Activated CD4-positive, CD25-positive, alpha-beta regulatory T cell treated with anti-CD3 and anti-CD28 coated beads, Interleukin-2, amount 50 U/mL, for 72 hours (primary cell): ENCODE measurements around the gene CXCR6.

Experiments used
- DNase-seq: peaks from one replicate; pipeline ENCODE4 v3.0.0; 2021

Gene CXCR6

DNA sequence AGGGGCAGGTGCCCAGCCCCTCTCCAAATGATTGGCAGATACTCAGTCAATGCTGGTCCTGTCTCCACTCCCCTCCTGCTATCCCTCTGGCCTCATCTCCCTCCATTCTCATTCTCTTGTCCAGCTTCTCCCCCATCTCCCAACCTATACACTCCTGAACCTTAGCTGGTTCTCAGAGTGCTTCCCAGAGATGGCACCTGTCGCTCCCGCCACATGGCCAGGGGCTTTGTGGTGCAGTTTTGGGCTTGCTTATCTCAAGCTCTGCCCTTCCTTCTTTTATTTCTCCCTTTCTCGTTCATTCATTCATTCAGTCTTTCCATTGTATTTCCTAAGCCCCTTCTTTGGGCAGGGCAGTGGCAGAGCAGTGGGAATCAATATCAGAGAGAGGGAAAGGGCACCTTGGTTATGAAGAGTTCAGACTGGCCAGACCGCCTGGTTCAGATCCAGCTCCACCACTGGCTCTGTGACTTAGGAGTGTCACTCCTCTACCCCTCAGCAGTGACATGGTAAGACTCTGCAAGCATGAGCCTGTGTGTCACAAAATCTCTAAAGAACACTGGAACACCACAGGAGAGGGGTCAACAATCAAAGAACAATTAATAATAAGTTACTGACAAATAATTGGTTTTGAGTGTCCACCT is 20.2 kb upstream of the CXCR6 start:
- DNase-seq: peak; percentile 0

DNA sequence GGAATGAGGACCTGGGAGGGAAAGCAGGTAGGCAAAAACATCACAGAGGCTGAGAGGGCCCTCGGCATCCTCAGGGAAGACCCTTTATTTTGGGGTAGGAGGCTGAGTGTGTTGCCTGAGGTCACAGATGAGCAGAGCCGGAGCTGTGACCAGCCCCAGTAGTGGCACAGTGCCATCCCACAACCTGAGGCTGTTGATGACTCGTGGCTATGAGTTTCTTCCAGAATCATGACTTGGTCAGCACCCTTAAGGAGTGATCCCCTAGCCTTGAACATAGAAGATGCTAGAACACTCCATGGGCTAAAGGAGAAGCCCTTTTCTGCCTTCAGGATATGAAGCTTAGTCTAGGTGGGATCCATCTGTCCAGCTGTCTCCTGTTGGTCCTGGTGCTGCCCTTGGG is 19.5 kb upstream of the CXCR6 start:
- peak; percentile 28 for DNase-seq

DNA sequence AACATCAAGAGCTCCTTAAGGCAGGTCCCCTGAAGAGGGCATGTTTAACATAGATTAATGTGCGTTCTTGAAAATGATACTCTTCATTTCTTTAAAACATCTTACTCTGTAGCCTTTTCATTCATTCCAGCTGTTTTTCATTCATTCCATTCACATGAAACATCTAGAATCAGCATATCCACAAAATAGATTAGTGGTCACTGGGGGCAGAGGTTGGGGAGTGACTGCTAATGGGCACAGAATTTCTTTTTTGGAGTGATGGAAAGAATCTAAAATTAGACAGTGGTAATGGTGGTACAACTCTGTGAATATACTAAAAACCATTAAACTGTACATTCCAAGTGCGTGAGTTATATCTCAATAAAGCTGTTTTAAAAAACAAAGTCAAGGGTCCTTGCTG is 15.4 kb upstream of the CXCR6 start:
- no peak for DNase-seq

DNA sequence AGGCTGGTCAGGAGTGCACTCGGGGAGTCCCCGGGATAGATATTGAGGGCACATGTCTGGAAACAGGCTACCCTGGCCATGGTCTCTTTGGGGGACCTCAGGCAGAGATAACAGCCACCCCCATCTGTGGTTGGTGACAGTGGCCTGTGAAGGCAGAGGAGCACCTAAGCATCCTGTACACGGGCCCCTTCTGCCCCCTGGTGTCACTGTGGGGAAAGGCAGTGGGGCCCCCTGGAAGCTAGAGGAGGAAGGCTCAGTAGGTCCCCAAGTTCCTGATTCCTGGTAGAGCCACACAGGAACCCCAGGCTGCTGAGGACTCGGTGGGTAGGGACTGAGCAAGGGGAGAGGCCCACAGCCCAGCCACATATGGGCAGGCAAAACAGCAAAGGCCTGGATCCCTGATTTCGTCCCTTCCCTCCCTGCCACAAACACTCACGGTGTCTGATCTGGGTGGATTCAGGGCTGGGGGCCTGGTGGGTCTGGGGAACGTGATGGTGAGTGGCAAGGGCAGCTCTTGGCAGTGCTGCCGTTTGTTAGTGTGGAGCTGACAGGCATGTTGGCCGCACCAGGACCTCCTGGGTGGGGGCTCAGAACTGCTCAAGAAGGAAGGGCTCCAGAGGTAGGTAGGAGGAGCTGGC is 14.1 kb upstream of the CXCR6 start:
- peak; percentile 70 for DNase-seq

DNA sequence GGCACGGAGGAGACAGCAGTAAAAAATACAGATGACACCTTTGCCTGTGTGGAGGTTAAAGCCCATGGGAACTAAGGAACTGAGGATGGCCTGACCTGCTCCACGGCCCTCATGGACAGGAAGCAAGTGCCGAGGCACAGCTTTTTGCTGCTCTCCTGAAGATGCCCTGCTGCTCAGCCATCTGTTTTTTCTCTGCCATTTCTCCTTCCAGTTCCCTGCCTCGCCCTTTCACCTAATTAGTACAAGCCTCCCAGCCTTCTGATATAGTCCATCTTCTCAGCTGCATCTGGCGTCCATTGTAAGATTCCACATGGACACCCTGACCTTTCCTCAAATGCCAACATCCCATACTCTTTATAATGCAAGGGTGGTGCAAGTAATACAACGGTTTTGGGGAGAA is 11.8 kb upstream of the CXCR6 start:
- DNase-seq: no peak

DNA sequence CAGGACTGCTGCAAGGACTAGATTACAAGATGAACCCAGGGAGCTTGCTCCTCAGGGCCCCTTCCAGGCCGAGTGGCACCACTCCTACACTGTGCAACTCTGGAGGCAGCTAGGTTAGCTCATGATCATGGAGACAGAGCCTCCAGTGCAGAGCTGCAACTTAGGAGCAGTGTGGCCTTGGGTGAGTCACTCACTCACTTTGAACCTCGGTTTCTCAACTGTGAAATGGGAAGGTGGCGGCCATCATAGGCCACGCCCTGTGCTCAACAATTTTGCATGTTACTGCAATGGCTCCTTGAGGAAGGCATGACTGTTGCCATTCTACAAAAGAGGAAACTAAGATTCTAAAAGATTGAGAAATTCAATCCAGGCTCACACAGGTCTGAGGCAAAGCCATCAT is 11.2 kb upstream of the CXCR6 start:
- DNase-seq: peak; percentile 11

DNA sequence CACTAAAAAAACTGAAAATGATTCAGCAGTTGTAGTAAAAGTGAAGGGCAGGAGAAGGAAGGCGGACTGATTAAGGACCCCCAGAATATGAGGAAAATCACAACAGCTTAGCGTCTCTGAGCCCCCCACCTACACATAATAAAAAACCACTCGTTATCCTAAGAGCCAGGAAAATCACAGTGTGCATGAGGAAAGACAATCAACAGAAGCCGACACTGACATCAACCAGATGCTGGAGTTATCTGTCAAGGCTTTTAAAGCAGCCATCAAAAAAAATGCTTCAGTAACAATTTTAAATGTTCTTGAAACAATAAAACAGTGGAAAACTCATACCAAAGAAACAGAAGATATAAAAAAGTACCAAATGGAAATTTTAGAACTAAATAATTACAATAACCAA is 9.7 kb upstream of the CXCR6 start:
- no peak for DNase-seq

DNA sequence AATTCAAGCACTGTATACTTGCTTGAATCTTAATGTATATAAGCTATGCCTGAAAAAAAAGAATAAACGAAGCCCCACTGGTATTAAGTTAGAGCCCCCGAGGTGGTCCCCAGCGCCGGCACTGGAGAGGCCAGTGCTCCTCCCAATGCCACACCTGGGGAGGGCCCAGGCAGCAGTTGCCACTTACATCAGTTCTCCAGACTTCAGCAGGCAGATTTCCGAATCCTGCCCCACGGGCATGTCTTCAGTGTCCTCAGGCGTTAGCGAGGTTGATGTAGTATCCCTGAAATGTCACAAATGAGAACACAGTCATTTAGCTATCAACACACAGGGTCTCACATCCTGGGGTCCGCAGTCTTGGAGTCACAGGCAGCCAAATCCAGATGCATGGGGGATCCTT is 7.0 kb upstream of the CXCR6 start:
- DNase-seq: no peak

DNA sequence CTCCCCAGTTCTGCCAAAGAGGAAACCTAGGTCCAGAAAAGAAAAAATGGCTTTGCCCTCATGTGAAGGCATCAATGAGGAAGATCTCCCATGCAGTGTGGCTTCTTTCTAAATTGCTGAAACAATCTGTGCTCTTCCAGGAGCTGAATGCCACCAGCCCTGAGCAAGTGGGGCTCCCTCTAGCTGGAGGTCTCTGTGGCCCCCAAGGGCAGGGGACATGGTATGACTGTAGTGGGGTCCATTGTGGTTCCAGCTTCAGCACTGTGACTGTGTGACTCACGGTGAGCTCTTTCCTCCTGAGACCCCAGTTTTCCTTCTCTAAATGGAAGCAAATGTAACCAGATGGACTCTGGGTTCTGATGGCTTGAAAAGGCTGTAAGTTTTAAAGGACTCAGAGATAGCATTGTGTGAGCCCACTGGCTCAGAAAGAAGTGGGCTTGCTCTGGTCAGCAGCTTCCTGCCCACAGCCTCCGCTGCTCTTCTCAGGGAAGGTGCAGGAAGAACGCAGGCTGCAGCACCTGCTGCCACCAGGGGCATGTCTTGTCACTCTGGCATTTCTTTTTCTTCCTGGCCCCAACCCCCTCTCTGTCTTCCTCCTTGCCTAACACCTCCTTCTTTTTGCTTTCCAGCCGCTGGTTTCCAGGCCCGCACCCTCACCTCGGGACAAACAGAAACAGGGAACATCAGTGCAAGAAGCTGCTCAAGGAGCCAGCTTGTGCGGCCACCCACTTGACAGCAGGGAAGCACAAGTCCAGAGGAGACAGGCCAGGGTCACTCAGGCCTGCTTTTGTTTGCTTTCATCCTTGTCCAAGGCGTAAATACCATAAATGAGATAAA is 5.8 kb upstream of the CXCR6 start:
- peak; percentile 25 for DNase-seq

DNA sequence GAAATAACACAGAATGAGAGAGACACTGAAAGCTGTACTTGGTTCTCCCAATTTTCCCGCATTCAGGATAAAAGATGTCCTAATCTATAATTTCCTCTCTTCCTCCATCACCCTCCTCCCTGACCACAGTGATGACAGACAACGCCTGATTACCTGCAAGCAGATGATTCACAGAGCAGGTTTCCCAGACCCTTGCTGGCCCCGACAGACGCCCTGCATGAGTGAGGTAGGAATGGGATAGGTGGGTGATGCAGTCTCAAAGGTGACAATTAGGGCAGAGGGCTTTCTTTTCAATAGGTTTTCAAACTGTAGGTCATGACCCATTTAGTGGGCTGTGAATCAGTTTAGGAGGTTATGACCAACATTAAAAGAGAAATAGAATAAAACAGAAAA is 5.2 kb upstream of the CXCR6 start:
- no peak for DNase-seq

DNA sequence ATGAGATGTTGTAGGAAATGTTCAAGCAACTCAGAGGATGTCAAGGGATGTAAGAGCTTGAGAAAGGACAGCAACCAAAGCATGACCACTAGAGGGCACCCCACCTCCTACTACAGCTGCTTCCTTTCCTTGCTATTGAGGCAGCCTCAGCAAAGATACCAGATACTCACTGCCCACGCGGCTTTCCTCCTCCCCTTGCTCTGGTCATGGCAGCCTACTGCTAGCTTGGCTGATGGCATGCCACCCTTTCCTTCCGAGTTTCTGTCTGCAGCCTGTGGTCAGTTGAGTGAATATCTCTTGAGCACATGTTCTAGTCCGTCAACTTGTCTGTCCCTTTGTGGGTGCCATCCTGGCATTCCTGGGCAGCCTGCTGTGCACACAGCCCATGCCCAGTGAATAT is 4.4 kb upstream of the CXCR6 start:
- DNase-seq: peak; percentile 83

DNA sequence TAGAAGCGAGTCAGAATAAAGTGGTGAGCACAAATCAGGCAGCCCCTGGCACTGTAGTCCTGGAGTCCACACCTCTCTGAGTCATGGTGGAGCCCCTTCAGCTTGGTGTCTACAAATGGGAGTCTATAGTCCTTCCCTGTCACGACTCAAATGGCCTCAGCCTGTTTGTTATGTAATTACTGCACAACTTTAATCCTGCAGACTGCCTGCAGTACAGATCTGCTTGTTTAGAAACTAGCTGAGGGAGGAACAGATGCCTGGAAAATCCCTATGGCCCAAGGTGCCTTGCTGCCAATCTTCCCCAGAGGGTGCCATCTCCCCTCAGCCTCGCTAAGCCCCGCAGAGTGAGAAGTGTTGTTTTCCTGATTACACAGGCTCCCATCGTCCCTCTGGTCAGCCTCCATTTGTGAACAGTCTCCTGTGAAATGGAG is 3.9 kb upstream of the CXCR6 start:
- DNase-seq: no peak

DNA sequence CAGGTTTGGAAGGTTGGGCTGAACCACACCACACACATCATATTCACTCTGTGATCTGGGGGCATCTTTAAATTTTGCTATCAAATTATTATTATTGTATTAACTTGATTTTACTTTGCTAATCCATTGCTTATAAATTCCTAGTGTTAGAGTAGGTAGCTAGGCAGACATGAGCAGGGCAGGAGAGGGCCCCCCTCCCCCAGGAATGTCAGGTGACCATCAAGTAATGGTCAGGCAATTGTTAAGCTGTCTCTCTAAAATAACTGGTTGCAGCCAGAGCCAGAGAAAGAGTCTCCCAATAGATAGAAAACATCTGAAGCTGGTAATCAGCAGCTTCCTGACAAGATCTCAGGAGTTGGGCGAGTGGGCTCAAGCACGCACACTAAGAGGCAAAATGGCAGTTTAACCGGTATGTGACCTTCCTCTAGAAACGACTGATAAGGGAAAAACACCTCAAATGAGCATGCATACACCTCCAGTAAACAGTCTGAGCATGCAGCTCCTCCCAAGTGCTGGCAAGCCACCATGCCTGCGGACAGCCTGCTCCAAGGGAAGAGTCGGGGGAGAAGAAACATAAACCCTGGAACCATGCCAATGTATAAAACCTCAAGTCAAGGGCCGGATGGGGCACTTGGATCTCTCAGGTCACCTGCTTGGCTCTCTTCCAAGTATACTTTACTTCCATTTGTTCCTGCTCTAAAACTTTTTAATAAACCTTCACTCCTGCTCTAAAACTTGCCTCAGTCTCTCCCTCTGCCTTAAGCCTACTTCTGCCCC is 3.1 kb upstream of the CXCR6 start:
- DNase-seq: no peak

DNA sequence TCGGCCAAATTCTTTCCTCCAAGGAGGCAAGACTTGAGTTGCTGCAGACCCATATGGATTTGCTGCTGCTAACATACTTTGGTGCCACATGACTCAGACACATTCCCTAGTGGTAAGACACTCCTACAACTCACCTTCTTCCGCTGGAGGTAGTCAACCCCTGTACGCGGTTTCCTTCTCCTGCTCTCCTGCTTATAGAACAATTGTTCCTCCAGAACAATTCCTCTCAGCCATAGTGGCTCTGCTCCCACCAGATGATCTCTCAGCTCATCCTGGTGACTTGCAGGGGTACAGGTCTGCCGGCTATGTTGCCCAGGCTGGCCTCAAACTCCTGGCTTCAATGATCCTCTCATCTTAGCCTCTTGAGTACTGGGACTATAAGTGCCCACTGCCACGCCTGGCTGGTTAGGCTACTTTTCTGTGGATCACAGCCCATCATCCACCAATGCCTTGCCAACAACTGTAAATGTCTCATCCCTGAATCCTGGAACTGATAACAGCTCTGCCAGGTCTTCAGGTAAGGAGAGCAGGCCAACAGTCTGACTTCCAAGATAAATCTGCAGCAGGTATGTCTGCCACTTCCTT is 2.4 kb upstream of the CXCR6 start:
- no peak for DNase-seq

DNA sequence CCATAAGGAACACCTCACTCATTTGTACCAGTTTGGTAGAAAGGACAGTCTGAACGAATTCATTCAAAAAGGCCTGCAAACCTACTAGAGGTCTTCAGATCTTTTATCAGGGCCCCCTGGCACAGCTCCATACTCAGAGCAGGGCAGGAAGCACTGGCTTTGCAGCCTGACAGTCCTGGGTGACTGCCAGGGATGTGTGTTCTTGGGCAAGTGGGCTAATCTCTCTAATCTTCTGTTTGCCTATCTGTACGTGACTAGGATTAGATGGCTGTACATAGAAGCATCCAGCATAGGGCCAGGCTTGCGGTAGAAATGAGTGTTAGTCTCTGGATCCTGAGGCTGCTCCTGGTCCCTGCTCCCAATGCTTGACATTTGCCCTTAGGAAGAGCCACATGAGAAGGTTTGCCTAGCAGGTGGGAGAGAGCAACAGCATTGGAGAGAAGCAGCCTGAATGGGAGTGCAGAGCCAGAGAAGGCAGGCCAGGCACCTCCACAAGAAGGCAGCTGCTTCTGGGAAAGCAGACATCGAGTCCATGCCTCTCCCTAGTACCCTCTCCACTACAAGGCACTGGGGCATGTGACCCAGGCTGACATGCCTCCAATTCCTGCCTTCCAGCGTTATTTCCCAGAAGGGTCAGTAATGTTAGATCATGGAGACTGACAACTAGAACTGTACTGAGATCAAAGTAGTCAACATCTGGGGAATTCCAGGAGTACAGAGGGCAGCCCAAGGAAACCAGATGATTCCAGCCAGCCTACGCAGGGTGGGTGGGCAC is 1.0 kb upstream of the CXCR6 start:
- no peak for DNase-seq

DNA sequence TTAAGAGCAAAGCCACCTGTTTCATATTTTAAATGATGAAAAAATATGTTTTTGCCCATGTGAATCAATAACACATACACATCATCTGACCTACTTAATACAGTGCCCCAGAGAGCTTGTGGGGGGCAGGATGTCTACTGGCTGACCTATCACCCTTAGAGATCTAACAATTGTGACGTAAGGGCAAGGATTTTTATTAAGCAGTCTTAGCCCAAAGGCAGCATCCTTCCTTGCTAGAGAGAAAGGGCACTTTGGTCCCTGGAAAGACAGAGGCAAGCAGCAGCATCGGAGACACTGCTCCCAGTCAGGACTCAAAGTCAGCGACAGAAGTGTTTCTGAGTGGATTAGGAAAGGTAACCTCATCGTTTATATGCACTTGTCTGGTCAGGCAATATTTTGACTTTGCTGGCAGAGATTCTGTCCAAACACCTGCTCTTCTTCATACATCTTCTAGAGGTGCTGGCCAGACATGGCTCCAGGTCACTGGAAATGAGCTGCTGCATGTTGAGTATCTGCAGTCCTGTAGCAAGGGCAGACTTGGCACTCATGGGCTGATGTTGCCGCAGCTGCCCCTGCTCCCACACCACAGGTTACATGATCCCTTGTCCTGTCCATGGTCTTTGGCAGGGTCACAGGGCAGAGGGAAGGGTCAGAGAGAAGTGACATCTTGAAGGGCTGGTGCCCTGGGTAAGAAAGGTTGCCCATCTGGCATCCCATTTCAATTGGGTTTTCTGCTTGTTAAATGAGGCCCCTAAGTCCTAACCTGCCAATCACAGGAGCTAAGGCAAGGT is 1.8 kb downstream of the CXCR6 start:
- DNase-seq: peak; percentile 24

DNA sequence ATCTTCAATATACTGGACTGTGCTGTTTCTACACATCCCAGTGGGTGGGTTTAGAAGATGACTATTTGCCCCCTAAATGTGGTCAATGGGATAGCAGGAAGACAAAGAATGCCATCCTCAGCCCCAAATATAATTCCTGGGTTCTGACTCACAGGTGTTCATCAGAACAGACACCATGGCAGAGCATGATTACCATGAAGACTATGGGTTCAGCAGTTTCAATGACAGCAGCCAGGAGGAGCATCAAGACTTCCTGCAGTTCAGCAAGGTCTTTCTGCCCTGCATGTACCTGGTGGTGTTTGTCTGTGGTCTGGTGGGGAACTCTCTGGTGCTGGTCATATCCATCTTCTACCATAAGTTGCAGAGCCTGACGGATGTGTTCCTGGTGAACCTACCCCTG is 3.0 kb downstream of the CXCR6 start:
- no peak for DNase-seq

DNA sequence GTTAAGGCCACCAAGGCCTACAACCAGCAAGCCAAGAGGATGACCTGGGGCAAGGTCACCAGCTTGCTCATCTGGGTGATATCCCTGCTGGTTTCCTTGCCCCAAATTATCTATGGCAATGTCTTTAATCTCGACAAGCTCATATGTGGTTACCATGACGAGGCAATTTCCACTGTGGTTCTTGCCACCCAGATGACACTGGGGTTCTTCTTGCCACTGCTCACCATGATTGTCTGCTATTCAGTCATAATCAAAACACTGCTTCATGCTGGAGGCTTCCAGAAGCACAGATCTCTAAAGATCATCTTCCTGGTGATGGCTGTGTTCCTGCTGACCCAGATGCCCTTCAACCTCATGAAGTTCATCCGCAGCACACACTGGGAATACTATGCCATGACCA is 3.6 kb downstream of the CXCR6 start:
- peak; percentile 18 for DNase-seq

DNA sequence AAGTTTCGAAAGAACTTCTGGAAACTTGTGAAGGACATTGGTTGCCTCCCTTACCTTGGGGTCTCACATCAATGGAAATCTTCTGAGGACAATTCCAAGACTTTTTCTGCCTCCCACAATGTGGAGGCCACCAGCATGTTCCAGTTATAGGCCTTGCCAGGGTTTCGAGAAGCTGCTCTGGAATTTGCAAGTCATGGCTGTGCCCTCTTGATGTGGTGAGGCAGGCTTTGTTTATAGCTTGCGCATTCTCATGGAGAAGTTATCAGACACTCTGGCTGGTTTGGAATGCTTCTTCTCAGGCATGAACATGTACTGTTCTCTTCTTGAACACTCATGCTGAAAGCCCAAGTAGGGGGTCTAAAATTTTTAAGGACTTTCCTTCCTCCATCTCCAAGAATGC is 4.1 kb downstream of the CXCR6 start:
- DNase-seq: peak; percentile 7

DNA sequence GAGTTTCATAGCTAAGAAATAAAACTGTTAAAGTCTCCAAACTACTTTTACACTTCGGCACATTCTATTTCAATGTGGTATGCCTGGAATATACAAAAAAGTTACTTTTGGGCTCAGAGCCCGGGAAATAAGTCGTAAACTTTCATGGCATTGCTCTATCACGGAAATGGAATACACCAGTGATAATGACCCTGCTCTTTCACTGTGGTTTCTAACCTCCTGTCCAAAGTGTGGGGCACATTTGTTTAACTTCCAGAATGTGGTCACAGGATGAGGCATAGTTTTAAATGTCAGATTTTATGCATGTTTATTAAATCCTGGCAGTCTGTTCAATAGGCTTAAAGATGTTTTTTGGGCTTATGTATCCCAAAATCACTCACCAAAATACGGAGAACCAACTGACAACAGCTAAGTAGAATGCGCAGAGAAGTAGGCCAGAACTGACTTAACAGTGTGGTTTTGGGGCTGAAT is 5.1 kb downstream of the CXCR6 start:
- no peak for DNase-seq

DNA sequence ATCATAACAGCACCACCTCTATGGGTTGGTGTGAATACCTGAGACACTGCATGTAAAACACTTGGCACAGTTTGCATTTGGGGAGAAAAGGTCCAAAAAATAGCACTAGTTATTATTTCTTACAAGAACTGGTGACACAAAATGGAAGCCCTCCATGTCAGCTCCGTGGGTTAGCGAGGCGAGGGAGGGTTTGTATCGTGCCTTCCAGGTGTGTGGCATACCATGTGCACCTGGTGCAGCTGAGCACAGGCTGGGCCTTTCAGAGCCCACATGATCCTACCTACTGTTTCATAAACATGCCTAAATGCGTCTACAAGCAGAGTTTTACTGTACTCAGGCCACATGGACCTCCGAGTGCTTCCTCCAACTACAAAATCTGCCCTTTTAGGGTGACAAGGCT is 5.6 kb downstream of the CXCR6 start:
- no peak for DNase-seq
